Mesenchymal stem cell (in vitro differentiated cells and primary cell): ENCODE data around the gene APOBEC3H.

Source experiments
- DNase-seq: peaks from one replicate; pipeline ENCODE4 v3.0.0-alpha.2; 2013
- H2AFZ ChIP-seq: one replicate; pipeline ENCODE4 v1.6.1; 2013; ENCODE audit warnings: low read depth, mild to moderate bottlenecking, control low read depth, inconsistent platforms, low read length, moderate library complexity
- H2AK5ac ChIP-seq: 2 replicates; pipeline ENCODE4 v1.6.1; 2013; ENCODE audit warnings: low read length, moderate library complexity, mild to moderate bottlenecking, inconsistent platforms; ENCODE audit not compliant: severe bottlenecking
- H2BK120ac ChIP-seq: one replicate; pipeline ENCODE4 v1.6.1; 2013; ENCODE audit warnings: low read depth, mild to moderate bottlenecking, inconsistent platforms, low read length, moderate library complexity
- H2BK12ac ChIP-seq, 2 experiments: one replicate each; pipeline ENCODE4 v1.6.1; 2013; ENCODE audit warnings: inconsistent platforms in 2 of 2, low read length in 2 of 2, mild to moderate bottlenecking in 2 of 2, moderate library complexity in 2 of 2, control low read depth in 1 of 2
- H2BK15ac ChIP-seq: one replicate; pipeline ENCODE4 v1.6.1; 2013; ENCODE audit warnings: mild to moderate bottlenecking, low read depth, inconsistent platforms; ENCODE audit not compliant: poor library complexity, severe bottlenecking
- H2BK5ac ChIP-seq: 2 replicates; pipeline ENCODE4 v1.6.1; 2013; ENCODE audit warnings: low read depth, mild to moderate bottlenecking, low read length, control low read depth, inconsistent platforms; ENCODE audit not compliant: poor library complexity, severe bottlenecking
- H3K14ac ChIP-seq, 2 experiments: one replicate each; pipeline ENCODE4 v1.6.1; 2013; ENCODE audit warnings: inconsistent platforms in 2 of 2, low read length in 2 of 2, control low read depth in 1 of 2, mild to moderate bottlenecking in 1 of 2, moderate library complexity in 1 of 2
- H3K18ac ChIP-seq, 2 experiments: one replicate each; pipeline ENCODE4 v1.6.1; 2013; ENCODE audit warnings: inconsistent platforms in 2 of 2, low read length in 2 of 2, control low read depth in 1 of 2, low read depth in 1 of 2, mild to moderate bottlenecking in 1 of 2
- H3K23ac ChIP-seq, 2 experiments: one replicate each; pipeline ENCODE4 v1.6.1; 2013; ENCODE audit warnings: inconsistent platforms in 2 of 2, low read length in 2 of 2, mild to moderate bottlenecking in 2 of 2, moderate library complexity in 2 of 2, control low read depth in 1 of 2
- H3K27ac ChIP-seq: 2 replicates; pipeline ENCODE4 v1.5.1; 2013; ENCODE audit warnings: mild to moderate bottlenecking, moderate library complexity, low read length, control low read depth, inconsistent platforms; ENCODE audit not compliant: poor library complexity, severe bottlenecking
- H3K27me3 ChIP-seq, 2 experiments: 2 replicates each; pipeline versions ENCODE4 v1.6.1 to v1.7.0; 2013; ENCODE audit warnings: low read length in 2 of 2, mild to moderate bottlenecking in 2 of 2, moderate library complexity in 2 of 2, control low read depth in 1 of 2, inconsistent platforms in 1 of 2; ENCODE audit not compliant: control insufficient read depth in 1 of 2, insufficient read depth in 1 of 2
- H3K36me3 ChIP-seq, 2 experiments: 2 replicates each; pipeline versions ENCODE4 v1.6.1 to v1.7.0; 2013; ENCODE audit warnings: low read length in 2 of 2, control low read depth in 1 of 2, inconsistent platforms in 1 of 2, low read depth in 1 of 2, mild to moderate bottlenecking in 1 of 2; ENCODE audit not compliant: insufficient read depth in 2 of 2, control insufficient read depth in 1 of 2
- H3K4ac ChIP-seq, 2 experiments: one replicate each; pipeline ENCODE4 v1.6.1; 2013; ENCODE audit warnings: inconsistent platforms in 2 of 2, low read length in 2 of 2, mild to moderate bottlenecking in 2 of 2, moderate library complexity in 2 of 2, control low read depth in 1 of 2, low read depth in 1 of 2
- H3K4me1 ChIP-seq: 2 replicates; pipeline ENCODE4 v1.6.1; 2013; ENCODE audit warnings: low read depth, low read length, control low read depth; ENCODE audit not compliant: control insufficient read depth, insufficient read depth
- H3K4me2 ChIP-seq: 2 replicates; pipeline ENCODE4 v1.6.1; 2013; ENCODE audit warnings: low read length, mild to moderate bottlenecking, inconsistent platforms; ENCODE audit not compliant: poor library complexity, severe bottlenecking
- H3K4me3 ChIP-seq, 2 experiments: 2 replicates each; pipeline versions ENCODE4 v1.5.1 to v1.7.0; 2013; ENCODE audit warnings: low read length in 2 of 2, mild to moderate bottlenecking in 2 of 2, control low read depth in 1 of 2, low read depth in 1 of 2; ENCODE audit not compliant: insufficient read depth in 1 of 2
- H3K79me1 ChIP-seq: replicated peaks from 2 replicates; pipeline ENCODE4 v1.6.1; 2013; ENCODE audit warnings: mild to moderate bottlenecking, control low read depth, low read length, inconsistent platforms; ENCODE audit not compliant: poor library complexity, severe bottlenecking
- H3K9ac ChIP-seq: 2 replicates; pipeline ENCODE4 v1.7.0; 2013; ENCODE audit warnings: mild to moderate bottlenecking, low read length, moderate library complexity
- H3K9me3 ChIP-seq: 2 replicates; pipeline ENCODE4 v1.7.0; 2013; ENCODE audit warnings: mild to moderate bottlenecking, low read length; ENCODE audit not compliant: control insufficient read depth
- H4K8ac ChIP-seq: one replicate; pipeline ENCODE4 v1.6.1; 2013; ENCODE audit warnings: inconsistent platforms, mild to moderate bottlenecking, low read length, moderate library complexity
- H4K91ac ChIP-seq: one replicate; pipeline ENCODE4 v1.6.1; 2013; ENCODE audit warnings: mild to moderate bottlenecking, low read length, inconsistent platforms
- WGBS: methylation state at CpG from one replicate; pipeline ENCODE4 v1.1.7; 2013; ENCODE audit warnings: mixed read lengths; 5-methylcytosine and 5-hydroxymethylcytosine counted together

Gene APOBEC3H

GRCh38 chr22:39142088-39142680 is 45.1 kb downstream of the APOBEC3H start:
- H3K9ac ChIP-seq, result no peak overlapping the region
- WGBS, result 96% methylated on average over 11 of the region's 14 CpGs
- no peak overlapping the region for H2AK5ac ChIP-seq

GRCh38 chr22:39144101-39144767 is 47.2 kb downstream of the APOBEC3H start:
- H3K36me3 ChIP-seq, result peaks cover 13 to 16% of the 10 kb centered on the region in 2 experiments
- peak overlapping the region; percentile 34 for H2BK15ac ChIP-seq
- no peak overlapping the region for H2BK5ac ChIP-seq
- peak overlapping the region; percentile 67 to 86 for H3K18ac ChIP-seq
- H3K23ac ChIP-seq, result peak overlapping the region in 1 of 2 experiments; percentile 83
- H2BK120ac ChIP-seq, result no peak overlapping the region
- H3K14ac ChIP-seq, result peak overlapping the region in 1 of 2 experiments; percentile 26
- peak overlapping the region in 1 of 2 experiments; percentile 81 for H3K4ac ChIP-seq
- H4K91ac ChIP-seq, result peak overlapping the region; percentile 52
- peak overlapping the region in 1 of 2 experiments; percentile 87 for H2BK12ac ChIP-seq
- H3K27me3 ChIP-seq, result no peaks in the 10 kb centered on the region
- H3K9me3 ChIP-seq, result no peaks in the 10 kb centered on the region
- WGBS, result 16% methylated on average over 22 of the region's 22 CpGs
- peak overlapping the region; percentile 90 for H3K9ac ChIP-seq
- peak overlapping the region; percentile 15 for H3K27ac ChIP-seq
- peak overlapping the region; percentile 97 for H3K4me2 ChIP-seq
- H2AK5ac ChIP-seq, result no peak overlapping the region
- peaks cover 18% of the 10 kb centered on the region for H3K4me1 ChIP-seq
- H2AFZ ChIP-seq, result peak overlapping the region; percentile 62
- peak overlapping the region; percentile 83 for H4K8ac ChIP-seq
- peak overlapping the region; percentile 31 to 92 for H3K4me3 ChIP-seq
- peak; percentile 85 for DNase-seq
- H3K79me1 ChIP-seq, result no peaks in the 10 kb centered on the region

More at GRCh38 chr22:39142088-39142680, 45.1 kb downstream of the APOBEC3H start:
- no peak overlapping the region for H3K23ac ChIP-seq
- no peak overlapping the region for H2BK15ac ChIP-seq
- H3K4me3 ChIP-seq, result no peak overlapping the region
- no peaks in the 10 kb centered on the region for H3K27me3 ChIP-seq
- peaks cover 0 to 5% of the 10 kb centered on the region in 2 experiments for H3K36me3 ChIP-seq
- no peak overlapping the region for H3K18ac ChIP-seq
- H3K4ac ChIP-seq, result no peak overlapping the region
- H3K14ac ChIP-seq, result no peak overlapping the region
- no peak overlapping the region for H4K8ac ChIP-seq
- H3K4me2 ChIP-seq, result no peak overlapping the region
- no peaks in the 10 kb centered on the region for H3K9me3 ChIP-seq
- H2BK12ac ChIP-seq, result no peak overlapping the region
- no peak overlapping the region for H2BK5ac ChIP-seq
- H4K91ac ChIP-seq, result no peak overlapping the region
- H3K27ac ChIP-seq, result no peak overlapping the region
- H2BK120ac ChIP-seq, result no peak overlapping the region
- no peaks in the 10 kb centered on the region for H3K79me1 ChIP-seq
- no peak for DNase-seq
- no peak overlapping the region for H2AFZ ChIP-seq
- peaks cover 18% of the 10 kb centered on the region for H3K4me1 ChIP-seq

GRCh38 chr22:39146256-39147101 is 49.4 kb downstream of the APOBEC3H start:
- Histone ChIP-seq H3K14ac (no peak overlapping the region), H3K4me3 (peak overlapping the region in 1 of 2 experiments; percentile 76), H3K79me1 (peaks cover 2% of the 10 kb centered on the region), H3K27ac (no peak overlapping the region), H4K91ac (no peak overlapping the region), H2AK5ac (peak overlapping the region; percentile 60), H3K18ac (peak overlapping the region in 1 of 2 experiments; percentile 18), H3K4ac (peak overlapping the region in 1 of 2 experiments; percentile 13), H2BK5ac (peak overlapping the region; percentile 26), H3K4me1 (peaks cover 20% of the 10 kb centered on the region), H2BK120ac (no peak overlapping the region), H4K8ac (no peak overlapping the region), H2AFZ (no peak overlapping the region), H3K4me2 (peak overlapping the region; percentile 97), H2BK15ac (no peak overlapping the region), H3K9me3 (no peaks in the 10 kb centered on the region), H3K23ac (no peak overlapping the region), H3K36me3 (peaks cover 15 to 18% of the 10 kb centered on the region in 2 experiments), H3K9ac (peak overlapping the region; percentile 88), H2BK12ac (peak overlapping the region in 1 of 2 experiments; percentile 15), H3K27me3 (no peaks in the 10 kb centered on the region)
- DNase-seq, result no peak
- WGBS, result 78% methylated on average over 6 of the region's 6 CpGs
